ENCODE measurements around the gene PRKCA. TPM values are rescaled to one million over a fixed set of nuclear protein-coding genes. Genes with fewer than 3 reads are reported as not detected.

PRKCA gene
- polyA plus RNA-seq, 1 donor: 24.4 TPM

DNA sequence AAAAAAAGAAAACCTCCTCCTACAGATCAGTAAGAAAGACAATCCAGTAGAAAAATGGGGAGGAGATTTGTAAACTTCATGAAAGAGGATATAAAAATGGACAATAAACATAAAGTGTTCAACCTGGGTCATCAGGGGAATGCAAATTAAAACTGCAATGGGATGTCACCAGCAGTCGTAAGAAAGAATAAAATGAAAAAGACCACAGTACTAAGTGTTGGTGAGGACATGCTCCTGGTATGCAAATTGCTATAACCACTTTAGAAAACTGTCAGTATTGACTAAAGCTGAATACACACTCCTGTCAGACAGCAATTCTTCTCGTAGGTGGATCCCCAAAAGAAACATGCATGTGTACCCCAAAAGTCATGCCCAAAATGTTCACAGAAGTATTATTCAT is 267.2 kb downstream of the PRKCA start:
- Histone ChIP-seq H3K4me3 (ENCODE audit: low read length) (no peak overlapping the region), H3K27me3 (ENCODE audit: control insufficient read depth, insufficient read depth, low read length) (no peaks in the 10 kb centered on the region), H3K9me3 (ENCODE audit: control insufficient read depth, low read depth, low read length) (no peaks in the 10 kb centered on the region), H3K36me3 (ENCODE audit: control insufficient read depth, insufficient read depth, low read length) (no peaks in the 10 kb centered on the region), H3K27ac (ENCODE audit: low read length) (no peak overlapping the region), H3K4me1 (ENCODE audit: control insufficient read depth, insufficient read depth, low read length) (no peaks in the 10 kb centered on the region)
- DNase-seq: no peak
- WGBS (ENCODE audit: insufficient coverage, low lambda C conversion rate): 100% methylated on average over 1 of the region's 2 CpGs

DNA sequence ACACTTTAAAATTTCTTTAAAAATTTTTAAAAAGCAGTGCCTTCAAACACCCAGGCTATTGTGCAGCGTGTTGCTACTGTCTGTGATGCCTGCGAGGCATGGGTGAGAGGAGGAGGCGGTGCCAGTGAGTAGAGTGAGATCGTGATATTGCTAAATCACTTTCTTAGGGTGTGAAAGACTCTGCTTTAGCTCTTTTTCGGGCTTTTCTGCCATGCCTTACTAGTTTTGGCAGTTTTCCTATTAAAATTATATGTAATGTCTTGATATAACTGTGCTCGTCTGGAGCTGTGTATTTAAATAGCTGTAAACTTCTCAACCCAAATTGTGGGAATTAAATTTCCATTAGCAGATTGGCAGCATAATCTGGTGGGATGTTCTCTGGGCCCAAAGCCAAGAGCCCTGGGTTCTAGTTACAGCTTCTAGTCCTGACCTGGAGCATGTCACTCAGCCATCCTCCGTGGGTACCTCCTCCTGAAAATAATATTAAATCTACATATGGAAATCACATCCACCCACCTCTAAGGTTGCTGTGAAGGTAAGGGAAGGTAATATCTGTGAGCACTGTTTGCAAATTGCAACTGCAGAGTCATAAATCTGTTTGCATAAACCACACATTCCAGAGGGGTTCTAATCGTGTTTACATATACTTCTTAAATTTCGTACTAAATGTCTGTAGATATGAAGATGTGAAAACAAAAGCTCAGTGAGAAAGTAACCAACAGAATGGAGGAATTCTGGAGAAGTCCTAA is 268.2 kb downstream of the PRKCA start:
- DNase-seq: no peak
- no peaks in the 10 kb centered on the region for H3K9me3 ChIP-seq (ENCODE audit: control insufficient read depth, low read depth, low read length)
- 73% methylated on average over 2 of the region's 9 CpGs for WGBS (ENCODE audit: insufficient coverage, low lambda C conversion rate)
- H3K4me1 ChIP-seq (ENCODE audit: control insufficient read depth, insufficient read depth, low read length): no peaks in the 10 kb centered on the region
- H3K4me3 ChIP-seq (ENCODE audit: low read length): no peak overlapping the region
- no peaks in the 10 kb centered on the region for H3K27me3 ChIP-seq (ENCODE audit: control insufficient read depth, insufficient read depth, low read length)
- no peaks in the 10 kb centered on the region for H3K36me3 ChIP-seq (ENCODE audit: control insufficient read depth, insufficient read depth, low read length)
- H3K27ac ChIP-seq (ENCODE audit: low read length): no peak overlapping the region

DNA sequence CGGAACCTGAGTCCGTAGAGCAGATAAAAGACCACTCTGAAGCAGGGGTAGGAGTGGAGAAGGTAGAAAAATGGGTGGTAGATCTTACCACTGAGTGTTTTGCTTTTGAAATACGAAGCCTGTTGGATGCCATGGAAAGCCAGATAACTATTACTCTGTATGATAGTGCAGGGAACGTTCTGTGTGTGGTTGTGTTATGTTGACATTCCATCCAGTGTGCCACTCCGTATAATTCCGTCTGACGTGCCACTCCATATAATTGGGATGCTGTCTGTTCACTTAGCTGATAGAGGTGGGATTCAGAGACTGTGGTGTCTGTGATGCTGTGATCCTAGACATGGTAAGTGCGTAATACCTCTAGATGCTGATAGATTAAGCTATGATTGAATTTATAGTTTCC is 269.3 kb downstream of the PRKCA start:
- H3K4me1 ChIP-seq (ENCODE audit: control insufficient read depth, insufficient read depth, low read length): no peaks in the 10 kb centered on the region
- H3K4me3 ChIP-seq (ENCODE audit: low read length): no peak overlapping the region
- WGBS (ENCODE audit: insufficient coverage, low lambda C conversion rate): 100% methylated on average over 1 of the region's 8 CpGs
- H3K36me3 ChIP-seq (ENCODE audit: control insufficient read depth, insufficient read depth, low read length): no peaks in the 10 kb centered on the region
- no peak overlapping the region for H3K27ac ChIP-seq (ENCODE audit: low read length)
- DNase-seq: no peak
- H3K27me3 ChIP-seq (ENCODE audit: control insufficient read depth, insufficient read depth, low read length): no peaks in the 10 kb centered on the region
- no peaks in the 10 kb centered on the region for H3K9me3 ChIP-seq (ENCODE audit: control insufficient read depth, low read depth, low read length)

DNA sequence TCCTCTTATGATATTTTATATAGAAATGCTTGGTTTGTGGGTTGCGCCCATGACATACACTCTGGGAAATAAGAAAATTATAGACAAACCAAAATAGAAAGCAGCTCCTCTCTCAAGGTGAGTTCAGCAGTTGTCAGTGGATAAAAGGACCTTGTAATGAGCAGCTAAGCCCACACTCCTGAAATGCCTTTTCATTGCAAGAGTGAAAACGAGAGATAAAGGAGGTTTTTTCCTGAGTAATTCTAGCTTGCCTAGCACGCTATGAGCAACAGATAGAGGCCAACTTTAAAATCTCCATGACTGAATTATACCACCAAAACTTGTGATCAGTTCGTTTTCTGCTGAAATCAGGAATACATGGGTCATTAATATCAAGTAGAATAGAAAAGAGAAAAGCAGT is 270.7 kb downstream of the PRKCA start:
- no peaks in the 10 kb centered on the region for H3K4me1 ChIP-seq (ENCODE audit: control insufficient read depth, insufficient read depth, low read length)
- H3K4me3 ChIP-seq (ENCODE audit: low read length): no peak overlapping the region
- peaks cover 1% of the 10 kb centered on the region for H3K36me3 ChIP-seq (ENCODE audit: control insufficient read depth, insufficient read depth, low read length)
- WGBS (ENCODE audit: insufficient coverage, low lambda C conversion rate): no CpG with 5 or more reads among the region's 4 CpGs
- H3K9me3 ChIP-seq (ENCODE audit: control insufficient read depth, low read depth, low read length): no peaks in the 10 kb centered on the region
- DNase-seq: no peak
- no peaks in the 10 kb centered on the region for H3K27me3 ChIP-seq (ENCODE audit: control insufficient read depth, insufficient read depth, low read length)
- no peak overlapping the region for H3K27ac ChIP-seq (ENCODE audit: low read length)

DNA sequence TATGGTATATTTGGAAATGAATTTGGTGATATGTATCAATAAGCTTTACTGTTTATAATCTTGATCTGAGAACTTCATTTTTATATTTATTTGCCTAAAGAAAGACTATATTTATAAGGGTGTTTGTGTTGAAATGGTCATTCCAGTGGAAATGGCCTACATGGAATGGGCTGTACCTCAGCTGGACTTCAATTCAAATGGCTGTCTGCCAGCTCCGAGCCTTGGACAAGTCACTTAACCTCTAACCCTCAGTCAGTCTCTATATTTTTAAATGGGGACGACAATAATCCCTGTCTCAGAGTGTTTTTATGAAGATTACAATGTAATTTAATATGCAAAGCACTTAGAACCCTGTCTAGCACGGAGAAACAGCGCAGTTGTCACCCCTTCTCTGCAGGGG is 271.7 kb downstream of the PRKCA start:
- no peak overlapping the region for H3K27ac ChIP-seq (ENCODE audit: low read length)
- H3K9me3 ChIP-seq (ENCODE audit: control insufficient read depth, low read depth, low read length): no peaks in the 10 kb centered on the region
- H3K36me3 ChIP-seq (ENCODE audit: control insufficient read depth, insufficient read depth, low read length): peaks cover 6% of the 10 kb centered on the region
- H3K27me3 ChIP-seq (ENCODE audit: control insufficient read depth, insufficient read depth, low read length): no peaks in the 10 kb centered on the region
- no peaks in the 10 kb centered on the region for H3K4me1 ChIP-seq (ENCODE audit: control insufficient read depth, insufficient read depth, low read length)
- no peak for DNase-seq
- no CpG with 5 or more reads among the region's 4 CpGs for WGBS (ENCODE audit: insufficient coverage, low lambda C conversion rate)
- H3K4me3 ChIP-seq (ENCODE audit: low read length): no peak overlapping the region

DNA sequence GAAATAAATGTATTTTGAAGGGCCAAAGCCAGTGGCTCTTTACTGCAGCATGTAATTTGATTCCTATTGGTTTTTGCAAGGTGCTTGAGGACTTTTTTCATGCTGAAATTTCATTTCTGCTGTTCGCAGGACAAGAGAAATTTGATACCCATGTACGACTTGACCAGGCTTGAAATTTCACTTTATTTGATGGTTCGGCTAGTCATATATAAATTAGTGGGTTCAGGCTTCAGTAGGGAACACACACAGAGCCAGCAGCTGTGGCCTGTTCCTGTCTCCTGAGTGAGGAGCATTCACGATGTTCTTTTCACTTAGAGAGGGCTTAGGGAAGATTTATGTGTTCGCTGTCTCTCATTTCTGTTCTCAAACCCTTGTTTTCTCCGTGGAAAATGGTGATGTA is 274.1 kb downstream of the PRKCA start:
- 100% methylated on average over 1 of the region's 6 CpGs for WGBS (ENCODE audit: insufficient coverage, low lambda C conversion rate)
- no peaks in the 10 kb centered on the region for H3K4me1 ChIP-seq (ENCODE audit: control insufficient read depth, insufficient read depth, low read length)
- DNase-seq: no peak
- no peaks in the 10 kb centered on the region for H3K9me3 ChIP-seq (ENCODE audit: control insufficient read depth, low read depth, low read length)
- no peaks in the 10 kb centered on the region for H3K27me3 ChIP-seq (ENCODE audit: control insufficient read depth, insufficient read depth, low read length)
- H3K4me3 ChIP-seq (ENCODE audit: low read length): no peak overlapping the region
- no peak overlapping the region for H3K27ac ChIP-seq (ENCODE audit: low read length)
- peaks cover 6% of the 10 kb centered on the region for H3K36me3 ChIP-seq (ENCODE audit: control insufficient read depth, insufficient read depth, low read length)

DNA sequence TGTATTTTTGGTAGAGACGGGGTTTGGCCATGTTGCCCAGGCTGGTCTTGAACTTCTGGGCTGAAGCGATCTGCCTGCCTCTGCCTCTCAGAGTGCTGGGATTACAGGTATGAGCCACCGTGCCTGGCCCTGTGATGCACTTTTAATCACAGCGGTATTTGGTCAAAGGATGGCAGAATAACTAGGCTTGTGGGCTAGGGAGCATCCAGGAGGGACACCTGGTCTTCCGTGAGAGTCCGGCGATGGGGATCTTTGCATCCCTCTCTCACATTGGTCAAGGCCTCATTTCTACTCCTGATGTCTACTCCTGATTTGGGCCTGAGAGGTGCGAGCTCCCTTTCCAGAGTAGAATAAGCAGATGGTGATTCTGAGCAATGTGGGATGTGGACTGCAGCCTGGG is 274.6 kb downstream of the PRKCA start:
- no peaks in the 10 kb centered on the region for H3K27me3 ChIP-seq (ENCODE audit: control insufficient read depth, insufficient read depth, low read length)
- no peak overlapping the region for H3K27ac ChIP-seq (ENCODE audit: low read length)
- H3K4me1 ChIP-seq (ENCODE audit: control insufficient read depth, insufficient read depth, low read length): no peaks in the 10 kb centered on the region
- H3K4me3 ChIP-seq (ENCODE audit: low read length): no peak overlapping the region
- no CpG with 5 or more reads among the region's 8 CpGs for WGBS (ENCODE audit: insufficient coverage, low lambda C conversion rate)
- no peak for DNase-seq
- no peaks in the 10 kb centered on the region for H3K9me3 ChIP-seq (ENCODE audit: control insufficient read depth, low read depth, low read length)
- H3K36me3 ChIP-seq (ENCODE audit: control insufficient read depth, insufficient read depth, low read length): peaks cover 6% of the 10 kb centered on the region

DNA sequence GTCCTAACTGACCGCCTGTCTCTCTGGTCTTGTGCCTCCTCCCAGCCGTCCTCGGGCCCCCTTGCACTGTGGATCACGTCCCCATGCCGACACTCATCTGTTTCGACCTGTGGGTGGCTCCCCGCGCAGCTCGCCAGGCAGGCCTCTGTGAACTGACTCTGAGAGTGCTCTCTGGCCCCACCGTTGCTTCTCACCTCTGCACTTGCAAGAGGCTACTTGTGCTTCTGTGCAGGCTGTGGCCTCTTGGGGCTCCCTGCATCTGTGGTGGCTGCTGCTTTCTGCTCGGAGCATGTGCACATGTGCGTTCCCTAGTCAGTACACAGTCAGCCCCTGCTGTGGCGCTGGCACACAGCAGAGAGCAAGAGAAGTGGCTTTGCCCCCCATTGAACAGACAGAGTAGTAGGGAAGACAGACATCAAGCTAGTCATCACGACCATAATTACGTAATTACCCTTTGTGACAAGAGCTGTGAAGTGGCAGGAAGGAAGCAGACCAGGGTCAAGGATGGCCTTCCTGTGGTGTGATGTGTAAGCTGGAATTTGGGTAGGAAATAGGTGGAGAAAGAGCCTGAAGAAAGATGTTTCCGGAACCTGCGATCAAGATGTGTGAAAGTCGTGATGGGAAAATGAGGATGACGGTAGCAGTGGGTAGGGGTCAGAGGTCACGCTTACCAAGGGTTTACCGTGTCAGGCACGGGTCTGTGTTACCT is 276.5 kb downstream of the PRKCA start:
- no peak overlapping the region for H3K27ac ChIP-seq (ENCODE audit: low read length)
- H3K9me3 ChIP-seq (ENCODE audit: control insufficient read depth, low read depth, low read length): no peaks in the 10 kb centered on the region
- peaks cover 6% of the 10 kb centered on the region for H3K36me3 ChIP-seq (ENCODE audit: control insufficient read depth, insufficient read depth, low read length)
- H3K4me1 ChIP-seq (ENCODE audit: control insufficient read depth, insufficient read depth, low read length): peaks cover 10% of the 10 kb centered on the region
- DNase-seq: no peak
- H3K4me3 ChIP-seq (ENCODE audit: low read length): no peak overlapping the region
- 100% methylated on average over 1 of the region's 22 CpGs for WGBS (ENCODE audit: insufficient coverage, low lambda C conversion rate)
- no peaks in the 10 kb centered on the region for H3K27me3 ChIP-seq (ENCODE audit: control insufficient read depth, insufficient read depth, low read length)

DNA sequence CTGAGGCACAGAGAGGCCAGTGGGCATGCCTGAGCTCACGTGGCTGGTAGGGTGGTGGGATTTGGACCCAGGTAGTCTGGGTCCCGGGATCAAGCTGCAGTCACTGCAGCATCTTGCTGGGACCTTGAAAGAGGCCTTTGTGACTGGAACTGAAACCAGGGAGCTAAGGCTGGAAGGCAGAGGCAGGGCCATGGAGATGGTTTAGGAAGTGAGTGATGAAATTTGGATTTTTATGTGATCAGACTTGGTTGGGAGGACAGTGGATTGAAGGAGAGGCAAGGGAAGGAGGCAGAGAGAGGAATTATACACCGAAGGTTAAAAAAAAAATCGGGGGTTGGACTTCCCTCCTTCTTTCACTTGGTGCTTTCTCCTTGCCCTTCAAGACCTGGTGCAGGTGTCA is 277.1 kb downstream of the PRKCA start:
- no peaks in the 10 kb centered on the region for H3K27me3 ChIP-seq (ENCODE audit: control insufficient read depth, insufficient read depth, low read length)
- H3K36me3 ChIP-seq (ENCODE audit: control insufficient read depth, insufficient read depth, low read length): peaks cover 6% of the 10 kb centered on the region
- no peaks in the 10 kb centered on the region for H3K9me3 ChIP-seq (ENCODE audit: control insufficient read depth, low read depth, low read length)
- 88% methylated on average over 1 of the region's 4 CpGs for WGBS (ENCODE audit: insufficient coverage, low lambda C conversion rate)
- no peak for DNase-seq
- no peak overlapping the region for H3K27ac ChIP-seq (ENCODE audit: low read length)
- peaks cover 10% of the 10 kb centered on the region for H3K4me1 ChIP-seq (ENCODE audit: control insufficient read depth, insufficient read depth, low read length)
- H3K4me3 ChIP-seq (ENCODE audit: low read length): no peak overlapping the region

DNA sequence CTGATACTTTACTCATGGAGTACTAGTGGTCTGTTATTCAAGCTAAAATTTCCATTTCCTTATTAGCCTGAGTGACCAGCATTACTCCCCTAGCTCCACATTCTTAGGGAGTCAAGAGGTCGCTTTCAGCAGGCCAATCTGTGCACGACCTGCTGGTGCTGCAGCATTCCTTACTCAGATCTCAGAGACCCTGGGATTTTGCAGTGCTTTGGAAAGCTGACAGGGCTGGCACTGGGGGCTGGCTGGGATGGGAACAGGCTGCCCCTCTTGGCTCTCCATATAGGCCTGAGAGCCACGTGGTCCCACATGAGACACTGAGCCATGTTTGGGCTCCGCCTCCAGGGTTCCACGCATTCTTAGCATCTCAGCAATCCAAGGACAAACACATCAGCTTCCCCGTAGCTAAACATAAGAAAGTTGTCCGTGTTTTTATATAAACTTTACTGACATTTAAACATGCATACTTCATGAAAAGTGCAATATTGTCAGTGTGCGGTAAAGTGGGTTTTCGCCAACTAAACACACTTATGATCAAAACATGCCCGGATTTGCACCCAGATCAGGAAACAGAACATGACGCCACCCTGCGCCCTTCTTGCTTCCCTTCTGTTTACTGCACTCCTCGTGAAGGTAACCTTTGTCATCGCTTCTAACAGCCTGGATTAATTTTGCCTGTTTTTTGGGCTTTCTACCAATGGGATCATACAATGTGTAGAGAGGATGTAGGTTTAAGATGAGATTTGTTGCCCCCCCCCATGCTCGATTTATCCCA is 278.0 kb downstream of the PRKCA start:
- Histone ChIP-seq H3K27ac (ENCODE audit: low read length) (no peak overlapping the region), H3K36me3 (ENCODE audit: control insufficient read depth, insufficient read depth, low read length) (peaks cover 6% of the 10 kb centered on the region), H3K27me3 (ENCODE audit: control insufficient read depth, insufficient read depth, low read length) (no peaks in the 10 kb centered on the region), H3K4me1 (ENCODE audit: control insufficient read depth, insufficient read depth, low read length) (peaks cover 10% of the 10 kb centered on the region), H3K4me3 (ENCODE audit: low read length) (no peak overlapping the region), H3K9me3 (ENCODE audit: control insufficient read depth, low read depth, low read length) (no peaks in the 10 kb centered on the region)
- DNase-seq: peak in 1 of 2 donors; percentile 22
- WGBS (ENCODE audit: insufficient coverage, low lambda C conversion rate): 60% methylated on average over 1 of the region's 15 CpGs

Data from large intestine (tissue), 3 donors.